GM21576 (cell line): Measurements from ENCODE around the gene KIF3B.
"Not testable (repeated sequence)": the region's sequence is repeated elsewhere in the genome, so short reads cannot be mapped to it uniquely, and the experiment has no call there.

Experiments used
- ATAC-seq: cut with Tn5 transposase; IDR thresholded peaks from one replicate; pipeline ENCODE4 v1.9.1; 2021; ENCODE audit warnings: mild to moderate bottlenecking, moderate library complexity; ENCODE audit not compliant: unreplicated experiment

Gene KIF3B

GRCh38 chr20:32246208-32246607, 31.2 kb upstream of the KIF3B start:
- not testable (repeated sequence) for ATAC-seq

DNA sequence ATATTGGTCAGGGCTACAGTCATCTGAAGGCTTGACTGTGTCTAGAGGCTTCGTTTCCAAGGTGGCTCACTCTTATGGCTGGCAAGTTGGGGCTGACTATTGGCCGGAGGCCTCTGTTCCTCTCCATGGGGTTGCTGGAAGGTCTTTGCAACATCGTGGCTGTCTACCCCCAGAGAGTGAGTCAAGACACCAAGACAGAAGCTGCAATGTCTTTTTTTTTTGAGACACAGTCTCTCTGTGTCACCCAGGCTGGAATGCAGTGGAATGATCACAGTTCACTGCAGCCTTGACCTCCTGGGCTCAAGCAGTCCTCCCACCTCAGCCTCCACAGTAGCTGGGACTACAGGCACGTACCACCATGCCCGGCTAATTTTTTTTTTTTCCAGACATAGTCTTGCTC, 29.4 kb upstream of the KIF3B start:
- no peak for ATAC-seq

- no peak for ATAC-seq
Observed at GRCh38 chr20:32249030-32249738, 28.3 kb upstream of the KIF3B start.

GRCh38 chr20:32251470-32251869, 26.0 kb upstream of the KIF3B start:
- no peak for ATAC-seq

DNA sequence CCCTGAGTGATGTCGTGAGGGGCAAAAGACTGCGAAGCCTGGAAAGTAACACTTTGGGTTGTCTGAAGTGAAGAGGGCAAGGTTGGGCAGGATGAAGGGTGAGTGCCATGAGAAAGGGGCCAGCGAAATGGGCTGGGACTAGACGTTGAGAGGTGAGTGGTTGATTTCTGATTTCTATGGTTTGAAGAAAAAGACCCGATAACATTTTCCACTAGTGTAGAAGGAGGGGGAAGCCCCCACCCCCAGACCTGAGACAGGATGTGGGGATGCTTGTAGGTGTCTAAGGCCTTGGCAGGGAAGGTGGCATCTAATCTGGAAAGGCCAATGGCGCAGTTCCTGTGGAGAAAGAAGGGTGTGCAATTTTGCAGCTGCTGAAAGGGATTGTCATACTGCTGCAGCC, 25.3 kb upstream of the KIF3B start:
- ATAC-seq: no peak

GRCh38 chr20:32260973-32261372, 16.5 kb upstream of the KIF3B start:
- not testable (repeated sequence) for ATAC-seq

DNA sequence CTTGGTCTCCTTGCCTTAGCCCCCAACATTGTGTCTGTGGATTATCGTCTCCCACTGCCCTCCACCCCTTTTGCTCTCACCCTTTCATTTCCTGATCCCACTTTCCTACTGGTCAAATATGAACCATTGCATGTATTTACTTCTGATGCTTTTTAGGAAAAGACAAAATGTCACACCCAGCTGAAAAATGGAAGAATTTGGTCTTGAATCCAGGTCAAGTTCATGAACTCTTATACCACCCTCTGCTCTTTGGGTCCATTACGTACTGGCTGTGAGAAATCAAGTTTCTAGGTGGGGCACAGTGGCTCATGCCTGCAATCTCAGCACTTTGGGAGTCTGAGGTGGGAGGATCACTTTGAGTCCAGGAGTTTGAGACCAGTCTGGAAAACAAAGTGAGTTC, 15.8 kb upstream of the KIF3B start:
- no peak for ATAC-seq

- no peak for ATAC-seq
Observed at GRCh38 chr20:32263398-32263954, 14.0 kb upstream of the KIF3B start.

- ATAC-seq: no peak
Observed at GRCh38 chr20:32271620-32272019, 5.8 kb upstream of the KIF3B start.

- ATAC-seq: no peak
Observed at GRCh38 chr20:32274359-32274758, 3.1 kb upstream of the KIF3B start.

- ATAC-seq: not testable (repeated sequence)
Observed at GRCh38 chr20:32275163-32275562, 2.3 kb upstream of the KIF3B start.

DNA sequence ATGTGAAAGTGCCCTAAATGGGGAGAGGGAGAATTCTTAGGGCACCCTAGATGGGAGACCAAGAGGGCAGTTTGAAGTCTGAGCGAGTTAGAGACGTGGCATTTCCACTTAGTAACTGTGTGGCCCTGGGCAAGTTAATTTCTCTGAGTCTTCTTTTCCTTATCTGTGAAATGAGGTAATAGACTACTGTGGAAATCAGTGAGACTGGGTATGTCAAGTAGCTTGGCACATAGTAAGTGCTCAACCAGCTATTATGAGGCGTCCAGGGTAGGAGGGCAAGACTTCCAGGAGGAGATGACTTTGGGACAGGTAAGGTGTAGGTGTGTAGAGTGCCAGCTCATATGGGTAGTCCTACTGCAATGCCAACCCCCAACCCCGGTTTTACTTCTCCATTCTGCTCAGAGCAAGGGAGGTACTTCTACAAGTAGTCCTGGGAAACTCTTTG, 770 bp downstream of the KIF3B start:
- ATAC-seq: peak; percentile 61

DNA sequence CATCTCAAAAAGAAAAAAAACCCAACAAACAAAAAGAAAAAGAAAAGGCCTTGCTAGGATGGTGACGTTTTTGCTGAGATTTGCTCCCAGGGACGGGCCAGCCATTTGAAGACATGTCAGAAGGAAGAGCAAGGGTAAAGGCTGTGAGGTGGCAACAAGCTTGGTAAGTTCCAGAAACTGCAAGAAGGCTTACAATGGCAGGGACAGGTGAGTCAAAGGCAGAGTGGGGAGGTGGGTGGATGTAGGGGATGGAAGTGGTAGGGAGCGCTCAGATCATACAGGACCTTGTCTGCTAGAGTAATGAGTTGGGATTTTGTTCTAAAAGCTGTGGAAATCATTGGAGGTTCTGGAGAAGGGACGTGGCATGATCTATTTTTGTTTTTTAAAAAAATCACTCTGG, 4.3 kb downstream of the KIF3B start:
- no peak for ATAC-seq

- no peak for ATAC-seq
Observed at GRCh38 chr20:32282461-32282860, 5.0 kb downstream of the KIF3B start.

GRCh38 chr20:32285082-32285620, 7.7 kb downstream of the KIF3B start:
- peak; percentile 13 for ATAC-seq

GRCh38 chr20:32285621-32286371, 8.3 kb downstream of the KIF3B start:
- peak; percentile 70 for ATAC-seq

- ATAC-seq: no peak
Observed at GRCh38 chr20:32287231-32287638, 9.8 kb downstream of the KIF3B start.

- no peak for ATAC-seq
Observed at GRCh38 chr20:32288225-32288849, 10.9 kb downstream of the KIF3B start.

- not testable (repeated sequence) for ATAC-seq
Observed at GRCh38 chr20:32289299-32289660, 11.8 kb downstream of the KIF3B start.

- ATAC-seq: no peak
Observed at GRCh38 chr20:32289661-32290431, 12.4 kb downstream of the KIF3B start.

- no peak for ATAC-seq
Observed at GRCh38 chr20:32291166-32291565, 13.7 kb downstream of the KIF3B start.
